ENCODE measurements around the gene PLA2G15.

PLA2G15 gene

GRCh38 chr16:68299571-68300453, 54.6 kb downstream of the PLA2G15 start:
- DNase-seq (ENCODE audit: low read depth) = no peak

- DNase-seq (ENCODE audit: low read depth) = no peak
Observed at GRCh38 chr16:68300734-68301459, 55.7 kb downstream of the PLA2G15 start.

- DNase-seq (ENCODE audit: low read depth) = no peak
Observed at GRCh38 chr16:68306633-68307032, 61.5 kb downstream of the PLA2G15 start.

DNA sequence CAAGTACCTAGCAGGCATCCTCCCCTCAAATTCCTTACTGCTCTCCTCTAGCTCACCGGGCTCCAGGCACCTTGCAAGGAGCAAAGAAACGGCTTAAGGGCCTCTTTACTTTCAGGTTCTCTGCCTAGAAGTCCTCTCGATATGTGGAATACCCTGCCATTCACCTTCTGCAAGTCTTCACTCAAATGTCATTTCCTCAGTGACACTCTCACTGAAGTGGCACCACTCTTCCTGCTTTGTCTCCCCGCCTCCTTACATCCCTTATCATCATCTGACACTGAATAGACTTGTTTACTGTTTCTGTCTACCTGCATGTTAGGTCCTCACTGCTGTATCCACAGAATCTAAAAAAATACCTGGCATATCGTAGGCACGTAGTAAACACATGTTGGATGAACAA, 64.6 kb downstream of the PLA2G15 start:
- no peak for DNase-seq (ENCODE audit: low read depth)

GRCh38 chr16:68310437-68310773, 65.2 kb downstream of the PLA2G15 start:
- DNase-seq (ENCODE audit: low read depth) = no peak

Measured in stimulated activated CD8-positive, alpha-beta memory T cell treated with anti-CD3 and anti-CD28 coated beads, Interleukin-15, amount 100 ng/mL, for 24 hours (primary cell).